Adipocyte (in vitro differentiated cells): Measurements from ENCODE around the gene FERMT2.

Experiments used
- DNase-seq: peaks from one replicate; pipeline ENCODE4 v3.0.0-alpha.2; 2015; ENCODE audit warnings: low read depth
- H3K27me3 ChIP-seq: replicated peaks from 2 replicates; pipeline ENCODE4 v1.7.0; 2013; ENCODE audit warnings: mild to moderate bottlenecking, low read length, moderate library complexity; ENCODE audit not compliant: control insufficient read depth, insufficient read depth
- H3K36me3 ChIP-seq: 2 replicates; pipeline ENCODE4 v1.7.0; 2013; ENCODE audit warnings: low read length, mild to moderate bottlenecking, moderate library complexity; ENCODE audit not compliant: control insufficient read depth, insufficient read depth, severe bottlenecking
- H3K4me1 ChIP-seq: 2 replicates; pipeline ENCODE4 v1.7.0; 2013; ENCODE audit warnings: mild to moderate bottlenecking, low read length, moderate library complexity; ENCODE audit not compliant: control insufficient read depth, insufficient read depth
- H3K4me3 ChIP-seq: 2 replicates; pipeline ENCODE4 v1.7.0; 2013; ENCODE audit warnings: mild to moderate bottlenecking, low read length, moderate library complexity
- H3K9ac ChIP-seq: 2 replicates; pipeline ENCODE4 v1.7.0; 2013; ENCODE audit warnings: mild to moderate bottlenecking, low read length, moderate library complexity
- H3K9me3 ChIP-seq: 2 replicates; pipeline ENCODE4 v1.7.0; 2013; ENCODE audit warnings: mild to moderate bottlenecking, low read length, moderate library complexity; ENCODE audit not compliant: control insufficient read depth

Gene FERMT2

GRCh38 chr14:52960627-52961026 lies 9.8 kb upstream of the FERMT2 start:
- H3K9me3 ChIP-seq: no peaks in the 10 kb centered on the region
- no peak overlapping the region for H3K9ac ChIP-seq
- H3K27me3 ChIP-seq: no peaks in the 10 kb centered on the region
- H3K4me3 ChIP-seq: no peak overlapping the region
- no peak for DNase-seq
- H3K36me3 ChIP-seq: no peaks in the 10 kb centered on the region
- H3K4me1 ChIP-seq: no peaks in the 10 kb centered on the region

GRCh38 chr14:52954346-52955214 lies 3.7 kb upstream of the FERMT2 start:
- Histone ChIP-seq H3K36me3 (no peaks in the 10 kb centered on the region), H3K4me1 (peaks cover 14% of the 10 kb centered on the region), H3K9me3 (no peaks in the 10 kb centered on the region), H3K9ac (no peak overlapping the region), H3K27me3 (no peaks in the 10 kb centered on the region), H3K4me3 (no peak overlapping the region)
- DNase-seq: peak; percentile 23

GRCh38 chr14:52951681-52952554 lies 1.1 kb upstream of the FERMT2 start:
- no peaks in the 10 kb centered on the region for H3K9me3 ChIP-seq
- H3K27me3 ChIP-seq: no peaks in the 10 kb centered on the region
- DNase-seq: peak; percentile 87
- peaks cover 36% of the 10 kb centered on the region for H3K4me1 ChIP-seq
- peak overlapping the region; percentile 89 for H3K4me3 ChIP-seq
- H3K9ac ChIP-seq: peak overlapping the region; percentile 99
- H3K36me3 ChIP-seq: peaks cover 14% of the 10 kb centered on the region

- H3K9me3 ChIP-seq: no peaks in the 10 kb centered on the region
- DNase-seq: peak; percentile 75
Measured at GRCh38 chr14:52950410-52950897, 396 bp downstream of the FERMT2 start.

GRCh38 chr14:52949711-52950409 lies 990 bp downstream of the FERMT2 start:
- H3K27me3 ChIP-seq: no peaks in the 10 kb centered on the region
- H3K4me1 ChIP-seq: peaks cover 40% of the 10 kb centered on the region
- peaks cover 33% of the 10 kb centered on the region for H3K36me3 ChIP-seq
- peak; percentile 81 for DNase-seq
- peak overlapping the region; percentile 99 for H3K9ac ChIP-seq
- H3K9me3 ChIP-seq: no peaks in the 10 kb centered on the region
- H3K4me3 ChIP-seq: peak overlapping the region; percentile 93

More at GRCh38 chr14:52950410-52950897, 396 bp downstream of the FERMT2 start:
- Histone ChIP-seq H3K4me1 (peaks cover 38% of the 10 kb centered on the region), H3K36me3 (peaks cover 28% of the 10 kb centered on the region), H3K4me3 (peak overlapping the region; percentile 93), H3K9ac (peak overlapping the region; percentile 99), H3K27me3 (no peaks in the 10 kb centered on the region)

- H3K27me3 ChIP-seq: no peaks in the 10 kb centered on the region
- no peak for DNase-seq
- H3K4me1 ChIP-seq: peaks cover 46% of the 10 kb centered on the region
- H3K9me3 ChIP-seq: no peaks in the 10 kb centered on the region
- H3K36me3 ChIP-seq: peaks cover 33% of the 10 kb centered on the region
- peak overlapping the region; percentile 93 for H3K4me3 ChIP-seq
- H3K9ac ChIP-seq: peak overlapping the region; percentile 99
Measured at GRCh38 chr14:52949249-52949648, 1.6 kb downstream of the FERMT2 start.

- no peak for DNase-seq
- Histone ChIP-seq H3K36me3 (peaks cover 33% of the 10 kb centered on the region), H3K9ac (peak overlapping the region; percentile 99), H3K4me3 (peak overlapping the region; percentile 93), H3K27me3 (no peaks in the 10 kb centered on the region), H3K9me3 (no peaks in the 10 kb centered on the region), H3K4me1 (peaks cover 50% of the 10 kb centered on the region)
Measured at GRCh38 chr14:52948836-52949235, 2.0 kb downstream of the FERMT2 start.

GRCh38 chr14:52948039-52948438 lies 2.8 kb downstream of the FERMT2 start:
- no peak for DNase-seq
- Histone ChIP-seq H3K4me3 (peak overlapping the region; percentile 93), H3K36me3 (peaks cover 33% of the 10 kb centered on the region), H3K4me1 (peaks cover 57% of the 10 kb centered on the region), H3K27me3 (no peaks in the 10 kb centered on the region), H3K9ac (peak overlapping the region; percentile 99), H3K9me3 (no peaks in the 10 kb centered on the region)

GRCh38 chr14:52944254-52944653 lies 6.6 kb downstream of the FERMT2 start:
- no peak overlapping the region for H3K9ac ChIP-seq
- DNase-seq: no peak
- no peaks in the 10 kb centered on the region for H3K27me3 ChIP-seq
- H3K9me3 ChIP-seq: no peaks in the 10 kb centered on the region
- peaks cover 42% of the 10 kb centered on the region for H3K36me3 ChIP-seq
- H3K4me3 ChIP-seq: peak overlapping the region; percentile 8
- peaks cover 54% of the 10 kb centered on the region for H3K4me1 ChIP-seq

GRCh38 chr14:52939427-52939826 lies 11.4 kb downstream of the FERMT2 start:
- Histone ChIP-seq H3K9me3 (no peaks in the 10 kb centered on the region), H3K4me3 (no peak overlapping the region)

More at GRCh38 chr14:52939427-52939826, 11.4 kb downstream of the FERMT2 start:
- Histone ChIP-seq H3K9ac (no peak overlapping the region), H3K27me3 (no peaks in the 10 kb centered on the region), H3K4me1 (peaks cover 64% of the 10 kb centered on the region), H3K36me3 (peaks cover 12% of the 10 kb centered on the region)
- DNase-seq: no peak
